ENCODE data around the gene KCNJ1. TPM values are rescaled to one million over a fixed set of nuclear protein-coding genes. Genes with fewer than 3 reads are reported as not detected.

Gene KCNJ1
- total and polyA plus RNA-seq, 2 experiments from 2014 or later = not detected

- no peak for TF ChIP-seq CTCF (IDR thresholded peaks at IDR 0.05; ENCODE audit: low read depth, low read length)
- DNase-seq (ENCODE audit: low read depth in 1 of 2, low spot score in 1 of 2) = no peak
- H3K4me3 ChIP-seq = no peak overlapping the region
- H3K27me3 ChIP-seq = peaks cover 4% of the 10 kb centered on the region
- no peaks in the 10 kb centered on the region for H3K9me3 ChIP-seq (ENCODE audit: low read depth)
- H3K4me1 ChIP-seq (ENCODE audit: low read depth) = peaks cover 4% of the 10 kb centered on the region
- H3K36me3 ChIP-seq = no peaks in the 10 kb centered on the region
- no peak overlapping the region for H3K27ac ChIP-seq
These were observed 28.0 kb downstream of the KCNJ1 start for GRCh38 chr11:128839081-128839480.

- Histone ChIP-seq H3K4me3 (no peak overlapping the region), H3K27me3 (peaks cover 14% of the 10 kb centered on the region), H3K4me1 (ENCODE audit: low read depth) (peaks cover 4% of the 10 kb centered on the region), H3K36me3 (no peaks in the 10 kb centered on the region), H3K9me3 (ENCODE audit: low read depth) (no peaks in the 10 kb centered on the region), H3K27ac (no peak overlapping the region)
- DNase-seq (ENCODE audit: low read depth in 1 of 2, low spot score in 1 of 2) = peak in 1 of 2 donors; percentile 31
- TF ChIP-seq CTCF (IDR thresholded peaks at IDR 0.05; ENCODE audit: low read depth, low read length) = no peak
These were observed 29.5 kb downstream of the KCNJ1 start for GRCh38 chr11:128837627-128838026.

- Histone ChIP-seq H3K36me3 (no peaks in the 10 kb centered on the region), H3K27ac (no peak overlapping the region), H3K4me1 (ENCODE audit: low read depth) (peaks cover 4% of the 10 kb centered on the region), H3K9me3 (ENCODE audit: low read depth) (no peaks in the 10 kb centered on the region), H3K27me3 (peaks cover 21% of the 10 kb centered on the region), H3K4me3 (no peak overlapping the region)
- TF ChIP-seq CTCF (IDR thresholded peaks at IDR 0.05; ENCODE audit: low read depth, low read length) = no peak
- DNase-seq (ENCODE audit: low read depth in 1 of 2, low spot score in 1 of 2) = peak in 1 of 2 donors; percentile 88
These were observed 31.2 kb downstream of the KCNJ1 start for GRCh38 chr11:128835741-128836430.

GRCh38 chr11:128834157-128834556 lies 32.9 kb downstream of the KCNJ1 start:
- no peak for TF ChIP-seq CTCF (IDR thresholded peaks at IDR 0.05; ENCODE audit: low read depth, low read length)
- Histone ChIP-seq H3K9me3 (ENCODE audit: low read depth) (no peaks in the 10 kb centered on the region), H3K36me3 (no peaks in the 10 kb centered on the region), H3K4me3 (no peak overlapping the region), H3K27ac (no peak overlapping the region), H3K4me1 (ENCODE audit: low read depth) (peaks cover 4% of the 10 kb centered on the region), H3K27me3 (peaks cover 18% of the 10 kb centered on the region)
- no peak for DNase-seq (ENCODE audit: low read depth in 1 of 2, low spot score in 1 of 2)

GRCh38 chr11:128832121-128832497 lies 35.0 kb downstream of the KCNJ1 start:
- Histone ChIP-seq H3K36me3 (no peaks in the 10 kb centered on the region), H3K4me3 (no peak overlapping the region), H3K27ac (no peak overlapping the region), H3K4me1 (ENCODE audit: low read depth) (peaks cover 4% of the 10 kb centered on the region), H3K9me3 (ENCODE audit: low read depth) (no peaks in the 10 kb centered on the region), H3K27me3 (peaks cover 18% of the 10 kb centered on the region)
- TF ChIP-seq CTCF (IDR thresholded peaks at IDR 0.05; ENCODE audit: low read depth, low read length) = no peak
- no peak for DNase-seq (ENCODE audit: low read depth in 1 of 2, low spot score in 1 of 2)

All from cardiac muscle cell (in vitro differentiated cells and primary cell).